Liver (tissue), 9 donors: ENCODE measurements around the gene B3GAT1. TPM values are rescaled to one million over a fixed set of nuclear protein-coding genes. Genes with fewer than 3 reads are reported as not detected.

ENCODE experiments used
- DNase-seq: peaks from one replicate; pipeline ENCODE4 v3.0.0-alpha.2; 2017; ENCODE audit warnings: low spot score
- H3K27ac ChIP-seq, 2 donors: one replicate each; pipeline ENCODE4 v1.7.0; 2013; ENCODE audit warnings: inconsistent platforms in 2 of 2, low read length in 2 of 2, control low read depth in 1 of 2, low read depth in 1 of 2, mild to moderate bottlenecking in 1 of 2
- H3K27me3 ChIP-seq, 4 donors: one replicate each; pipeline versions ENCODE4 v1.6.1 to v1.7.0; 2013; ENCODE audit warnings: low read length in 3 of 4, inconsistent platforms in 1 of 4, mild to moderate bottlenecking in 1 of 4, moderate library complexity in 1 of 4; ENCODE audit not compliant: control insufficient read depth in 4 of 4, insufficient read depth in 4 of 4
- H3K36me3 ChIP-seq, 4 donors: one replicate each; pipeline versions ENCODE4 v1.6.1 to v1.7.0; 2013; ENCODE audit warnings: low read length in 3 of 4, mild to moderate bottlenecking in 3 of 4, low read depth in 1 of 4, moderate library complexity in 1 of 4; ENCODE audit not compliant: control insufficient read depth in 4 of 4, insufficient read depth in 3 of 4
- H3K4me1 ChIP-seq, 4 donors: one replicate each; pipeline versions ENCODE4 v1.6.1 to v1.7.0; 2013; ENCODE audit warnings: low read length in 3 of 4, mild to moderate bottlenecking in 3 of 4, moderate library complexity in 1 of 4; ENCODE audit not compliant: control insufficient read depth in 4 of 4, insufficient read depth in 4 of 4
- H3K4me3 ChIP-seq, 3 donors: one replicate each; pipeline versions ENCODE4 v1.6.1 to v1.7.0; 2013; ENCODE audit warnings: low read length in 3 of 3, control low read depth in 1 of 3, low read depth in 1 of 3, mild to moderate bottlenecking in 1 of 3
- H3K9ac ChIP-seq, 2 donors: one replicate each; pipeline ENCODE4 v1.7.0; 2013; ENCODE audit warnings: low read length in 2 of 2, mild to moderate bottlenecking in 2 of 2, moderate library complexity in 2 of 2, control low read depth in 1 of 2, low read depth in 1 of 2
- H3K9me3 ChIP-seq, 4 donors: one replicate each; pipeline versions ENCODE4 v1.6.1 to v1.7.0; 2013; ENCODE audit warnings: low read length in 3 of 4; ENCODE audit not compliant: control insufficient read depth in 4 of 4
- CTCF ChIP-seq: fragments of 150-350 bp; IDR thresholded peaks from 2 replicates; pipeline ENCODE4 v1.5.1; 2017; ENCODE audit warnings: improper control_type of control experiment, low read depth, low read length; ENCODE audit not compliant: missing input control
- EGR1 ChIP-seq, 2 donors: IDR thresholded peaks; 2 replicates each; pipeline ENCODE4 v1.6.1; 2016 to 2018; ENCODE audit warnings: antibody characterized with exemption in 2 of 2, low read depth in 2 of 2
- FOXA2 ChIP-seq: IDR thresholded peaks from 2 replicates; pipeline ENCODE4 v1.6.1; 2016; ENCODE audit warnings: antibody characterized with exemption
- GABPA ChIP-seq, 2 donors: IDR thresholded peaks in 1 of 2; conservative IDR thresholded peaks in 1 of 2; 2 replicates each; pipeline ENCODE4 v1.6.1; 2016; ENCODE audit warnings: antibody characterized with exemption in 2 of 2, mild to moderate bottlenecking in 1 of 2, moderate library complexity in 1 of 2
- HNF4A ChIP-seq, 2 donors: conservative IDR thresholded peaks; 2 replicates each; pipeline ENCODE4 v1.6.1; 2016; ENCODE audit warnings: antibody characterized with exemption in 2 of 2, mild to moderate bottlenecking in 2 of 2
- JUND ChIP-seq, 2 donors: IDR thresholded peaks; 2 replicates each; pipeline ENCODE4 v1.6.1; 2016; ENCODE audit warnings: antibody characterized with exemption in 2 of 2
- RAD21 ChIP-seq, 2 donors: IDR thresholded peaks; 2 replicates each; pipeline ENCODE4 v1.6.1; 2016; ENCODE audit warnings: antibody characterized with exemption in 2 of 2, mild to moderate bottlenecking in 2 of 2
- REST ChIP-seq: IDR thresholded peaks from 2 replicates; pipeline ENCODE4 v1.6.1; 2016; ENCODE audit warnings: antibody characterized with exemption, mild to moderate bottlenecking
- RXRA ChIP-seq, 2 donors: IDR thresholded peaks; 2 replicates each; pipeline ENCODE4 v1.6.1; 2017 to 2018; ENCODE audit warnings: antibody characterized with exemption in 2 of 2, mild to moderate bottlenecking in 1 of 2
- SP1 ChIP-seq: IDR thresholded peaks from 2 replicates; pipeline ENCODE4 v1.6.1; 2018; ENCODE audit warnings: antibody characterized with exemption, mild to moderate bottlenecking
- TAF1 ChIP-seq: conservative IDR thresholded peaks from 2 replicates; pipeline ENCODE4 v1.6.1; 2016; ENCODE audit warnings: antibody characterized with exemption, mild to moderate bottlenecking
- WGBS: extraction: QIAGEN DNeasy Blood & Tissue Kit; methylation state at CpG from one replicate; pipeline ENCODE4 v1.1.7; 2013; 5-methylcytosine and 5-hydroxymethylcytosine counted together
- polyA plus RNA-seq, 2 donors: library from polyadenylated mRNA; stranded (reverse) in 1 of 2; unstranded in 1 of 2; fragments of 200-250 nt in 1 of 2; fragments of >200 nt in 1 of 2; fragmentation: Nextera tagmentation in 1 of 2; extraction: Ambion mirVana in 1 of 2; gene quantifications; one replicate each; pipeline versions ENCODE4 v1.2.1 to v1.2.3, GENCODE V29; 2013 to 2015
- total RNA-seq, 2 donors: library from RNA; depleted of rRNA; stranded (reverse); fragments of >200 nt; gene quantifications; one replicate each; pipeline ENCODE4 v1.2.3, GENCODE V29; 2014
- TF ChIP-seq, protein P1 (sequence below): IDR thresholded peaks from 2 replicates; pipeline ENCODE4 v1.6.1; 2016; ENCODE audit warnings: antibody characterized with exemption
- donor health status: healthy.
- donor health status: healthy.
- donor health status: healthy.
- donor health status: healthy.
- donor health status: healthy.

The B3GAT1 gene
- total and polyA plus RNA-seq, 4 donors, result 0.13 to 6.6 (median 0.25) TPM; not detected in 1

DNA sequence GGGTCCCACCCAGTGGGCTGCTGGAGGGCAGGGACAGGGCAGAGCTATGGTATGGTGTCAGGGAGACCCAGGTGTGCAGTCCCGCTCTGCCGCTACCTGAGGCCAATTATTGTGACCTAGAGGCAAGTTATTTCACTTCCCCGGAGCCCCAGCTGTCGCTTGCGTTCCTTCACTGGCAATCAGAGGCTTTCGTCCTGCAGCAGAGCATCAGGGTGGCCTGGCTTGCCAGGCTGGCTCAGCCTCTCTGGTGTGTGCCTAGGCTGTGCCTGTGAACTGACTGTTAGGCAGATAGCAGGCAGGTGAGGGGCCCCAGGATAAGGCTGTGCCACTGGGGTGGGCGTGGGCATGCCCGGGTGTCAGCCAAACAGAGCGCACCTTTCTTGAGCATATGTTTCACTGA lies 48.9 kb downstream of the B3GAT1 start (continued):
- TF ChIP-seq CTCF (no peak), TAF1 (no peak), GABPA (IDR thresholded peaks at IDR 0.05 in 1 of 2, conservative IDR thresholded peaks at IDR 0.05 in 1 of 2) (no peak), RXRA (IDR thresholded peaks at IDR 0.05) (no peak), FOXA2 (no peak), JUND (IDR thresholded peaks at IDR 0.05) (no peak)

DNA sequence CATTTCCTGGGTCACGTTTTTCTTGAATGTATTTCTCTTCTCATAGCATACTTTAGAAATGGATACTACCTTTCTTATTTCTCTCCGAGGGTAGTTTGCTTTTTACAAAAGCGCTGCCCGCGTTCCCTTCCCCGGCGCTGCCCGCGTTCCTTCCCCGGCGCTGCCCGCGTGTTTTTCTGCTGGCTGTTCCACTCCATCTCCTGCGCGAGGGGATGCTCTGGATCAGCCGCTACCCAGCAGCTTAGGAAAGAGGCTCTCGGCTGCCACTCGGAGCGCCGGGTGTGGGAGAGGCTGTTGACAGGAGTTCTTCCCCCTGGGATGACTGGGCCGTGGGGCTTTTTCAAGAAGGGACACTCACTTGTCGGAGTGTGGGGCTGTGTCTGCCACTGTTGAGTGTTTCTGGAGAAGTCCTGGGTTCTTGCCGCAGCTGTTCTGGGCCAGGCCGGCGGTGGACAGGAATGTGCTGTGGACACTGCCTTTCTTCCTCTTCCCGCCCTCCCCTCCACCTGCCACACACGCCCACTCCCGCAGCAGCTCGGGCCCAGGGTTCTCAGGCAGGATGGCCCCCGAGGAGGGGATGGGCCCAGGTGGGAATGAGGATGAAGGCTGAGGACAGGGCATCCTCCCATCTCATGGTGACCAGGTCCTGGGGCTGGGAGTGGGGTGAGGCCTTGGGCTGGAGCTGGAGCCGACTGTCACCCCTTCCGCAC lies 49.7 kb downstream of the B3GAT1 start:
- peaks cover 0 to 3% (median 0%) of the 10 kb centered on the region in 4 donors for H3K4me1 ChIP-seq
- no peak overlapping the region for H3K27ac ChIP-seq
- no peaks in the 10 kb centered on the region for H3K27me3 ChIP-seq
- H3K4me3 ChIP-seq, result no peak overlapping the region
- H3K9ac ChIP-seq, result no peak overlapping the region
- no peak for DNase-seq
- TF ChIP-seq HNF4A (conservative IDR thresholded peaks at IDR 0.05), result no peak
- TF ChIP-seq, protein P1, sequence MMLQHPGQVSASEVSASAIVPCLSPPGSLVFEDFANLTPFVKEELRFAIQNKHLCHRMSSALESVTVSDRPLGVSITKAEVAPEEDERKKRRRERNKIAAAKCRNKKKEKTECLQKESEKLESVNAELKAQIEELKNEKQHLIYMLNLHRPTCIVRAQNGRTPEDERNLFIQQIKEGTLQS, result no peak
- TF ChIP-seq SP1, result no peak
- TF ChIP-seq FOXA2, result no peak
- TF ChIP-seq RAD21 (IDR thresholded peaks at IDR 0.05), result no peak
- TF ChIP-seq GABPA (IDR thresholded peaks at IDR 0.05 in 1 of 2, conservative IDR thresholded peaks at IDR 0.05 in 1 of 2), result no peak
- no peaks in the 10 kb centered on the region for H3K36me3 ChIP-seq
- WGBS, result 91% methylated on average over 32 of the region's 32 CpGs
- H3K9me3 ChIP-seq, result no peaks in the 10 kb centered on the region

DNA sequence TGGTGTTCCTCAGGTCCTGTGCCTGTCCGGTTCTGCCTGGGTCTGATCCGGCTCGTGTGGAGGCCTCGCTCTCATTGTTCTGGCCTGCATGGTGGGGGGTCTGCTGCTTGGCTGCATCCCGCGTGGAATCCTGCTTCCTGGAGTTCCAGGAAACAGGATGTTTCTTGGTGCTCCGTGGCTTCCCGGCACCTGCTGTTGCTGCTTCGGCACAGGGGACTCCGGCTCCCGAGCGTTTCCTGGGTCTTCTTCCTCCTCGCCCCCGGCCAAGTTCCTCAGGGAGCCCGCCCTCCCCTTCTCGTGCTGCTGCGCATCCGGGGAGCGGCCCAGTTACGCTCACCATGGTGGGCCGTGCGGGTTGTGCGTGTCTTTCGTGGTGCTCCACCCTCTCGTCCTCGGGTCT lies 50.4 kb downstream of the B3GAT1 start:
- Histone ChIP-seq H3K4me1 (peaks cover 0 to 3% (median 0%) of the 10 kb centered on the region in 4 donors), H3K9ac (no peak overlapping the region), H3K36me3 (no peaks in the 10 kb centered on the region), H3K27ac (no peak overlapping the region), H3K9me3 (no peaks in the 10 kb centered on the region), H3K27me3 (no peaks in the 10 kb centered on the region), H3K4me3 (no peak overlapping the region)
- TF ChIP-seq REST (no peak), CTCF (no peak), HNF4A (conservative IDR thresholded peaks at IDR 0.05) (no peak), RXRA (IDR thresholded peaks at IDR 0.05) (no peak), GABPA (IDR thresholded peaks at IDR 0.05 in 1 of 2, conservative IDR thresholded peaks at IDR 0.05 in 1 of 2) (no peak), EGR1 (IDR thresholded peaks at IDR 0.05; ENCODE audit: low read depth in 2 of 2) (no peak)
- TF ChIP-seq, protein P1, result no peak
- no peak for DNase-seq
- 84% methylated on average over 26 of the region's 26 CpGs for WGBS
